Activated T-helper 1 cell treated with anti-CD3 and anti-CD28 coated beads, Interleukin-12 subunit alpha, Interleukin-12 subunit beta, Interleukin-2, Interleukin-4 antibody, amounts not matched to agents 30 ng/mL and 10 ng/mL and 1 ng/mL, durations not matched to agents 14 hours and 24 hours and 36 hours (primary cell): Measurements from ENCODE around the gene ZFY. TPM values are rescaled to one million over a fixed set of nuclear protein-coding genes. Genes with fewer than 3 reads are reported as not detected.

ENCODE experiments used
- DNase-seq: peaks from one replicate; pipeline ENCODE4 v3.0.0; 2021; ENCODE audit warnings: low spot score
- H3K27ac Mint-ChIP-seq: one replicate; pipeline ENCODE4 v1.8.0; 2021; ENCODE audit warnings: mild to moderate bottlenecking, mixed read lengths
- H3K27me3 Mint-ChIP-seq: one replicate; pipeline ENCODE4 v1.8.0; 2022; ENCODE audit warnings: mild to moderate bottlenecking, moderate library complexity, mixed read lengths; ENCODE audit not compliant: insufficient read depth
- H3K36me3 Mint-ChIP-seq: one replicate; pipeline ENCODE4 v1.8.0; 2021; ENCODE audit warnings: low read depth, mixed read lengths
- H3K4me1 Mint-ChIP-seq: one replicate; pipeline ENCODE4 v1.8.0; 2021; ENCODE audit warnings: low read depth, mixed read lengths
- H3K4me3 Mint-ChIP-seq: one replicate; pipeline ENCODE4 v1.8.0; 2021; ENCODE audit warnings: mild to moderate bottlenecking, moderate library complexity, mixed read lengths
- H3K9me3 Mint-ChIP-seq: one replicate; pipeline ENCODE4 v1.8.0; 2021; ENCODE audit warnings: mixed read lengths
- intact Hi-C: fragments of 100-400 bp; cut with micrococcal nuclease; formaldehyde crosslinking; loops from one replicate; pipeline ENCODE4 v1.15.1; 2024
- total RNA-seq: library from RNA; stranded (reverse); gene quantifications from 2 replicates; pipeline ENCODE4 v1.2.3, GENCODE V29; 2022

ZFY gene
- total RNA-seq, 1 donor from 2014 or later: 19.5 TPM

DNA sequence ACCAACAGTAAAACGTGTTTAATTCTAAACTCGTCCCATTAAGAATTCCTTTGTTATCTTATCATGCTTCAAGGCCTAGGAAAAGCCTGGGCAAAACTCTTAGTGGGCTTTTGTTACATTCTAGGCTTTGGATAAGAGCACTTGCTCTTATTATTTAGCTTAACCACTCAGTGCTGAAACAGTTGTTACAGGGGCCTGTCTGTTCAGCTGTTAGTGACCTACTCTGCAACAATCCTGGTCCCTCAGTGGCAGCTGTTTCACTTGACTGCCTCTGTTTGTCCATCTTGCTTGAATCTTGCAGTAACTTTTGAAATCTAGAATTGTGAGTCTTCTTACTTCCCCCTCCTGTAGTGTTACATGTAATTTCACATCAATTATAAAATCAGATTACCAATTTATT is 88.4 kb downstream of the ZFY start:
- no peaks in the 10 kb centered on the region for H3K27me3 Mint-ChIP-seq
- DNase-seq: no peak
- H3K4me3 Mint-ChIP-seq: no peak overlapping the region
- H3K9me3 Mint-ChIP-seq: no peaks in the 10 kb centered on the region
- H3K36me3 Mint-ChIP-seq: no peaks in the 10 kb centered on the region
- no peak overlapping the region for H3K27ac Mint-ChIP-seq
- intact Hi-C loops: no loop called here
- no peaks in the 10 kb centered on the region for H3K4me1 Mint-ChIP-seq

DNA sequence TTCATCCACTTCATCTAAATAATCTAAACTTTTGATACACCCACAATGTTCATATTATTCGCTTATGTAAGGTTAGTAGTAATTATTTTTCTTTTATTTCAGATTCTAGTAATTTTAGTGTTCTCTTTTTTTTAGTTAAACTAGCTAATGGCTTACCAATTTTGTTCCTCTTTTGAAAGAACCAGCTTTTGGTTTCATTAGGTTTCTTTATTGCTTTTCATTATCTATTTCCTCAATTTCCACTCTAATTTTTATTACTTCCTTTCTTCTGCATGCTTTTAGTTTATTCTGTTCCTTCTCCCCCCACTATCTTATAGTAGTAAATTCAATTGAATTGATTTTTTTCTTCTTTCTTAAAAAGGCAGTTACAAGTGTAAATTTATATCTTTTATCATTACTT is 90.2 kb downstream of the ZFY start:
- no peaks in the 10 kb centered on the region for H3K27me3 Mint-ChIP-seq
- DNase-seq: no peak
- H3K36me3 Mint-ChIP-seq: no peaks in the 10 kb centered on the region
- no peaks in the 10 kb centered on the region for H3K9me3 Mint-ChIP-seq
- no peaks in the 10 kb centered on the region for H3K4me1 Mint-ChIP-seq
- no peak overlapping the region for H3K4me3 Mint-ChIP-seq
- intact Hi-C loops: no loop called here
- no peak overlapping the region for H3K27ac Mint-ChIP-seq

Other genes with a start within 250 kb of the ZFY start
- gene SRY, start 147.7 kb upstream of the ZFY start, total RNA-seq: not detected in 2 replicates
- 238 and 247 TPM in 2 replicates for gene RPS4Y1, start 93.8 kb upstream of the ZFY start, total RNA-seq